Suppressor macrophage treated with lipopolysaccharide for 4 hours (primary cell): ENCODE data around the gene MACF1.
A peak's percentile ranks its signal among the peaks of the same experiment; 100 is the strongest.

Experiments used
- DNase-seq: peaks from one replicate; pipeline ENCODE4 v3.0.0-alpha.2; 2020

MACF1 gene

DNA sequence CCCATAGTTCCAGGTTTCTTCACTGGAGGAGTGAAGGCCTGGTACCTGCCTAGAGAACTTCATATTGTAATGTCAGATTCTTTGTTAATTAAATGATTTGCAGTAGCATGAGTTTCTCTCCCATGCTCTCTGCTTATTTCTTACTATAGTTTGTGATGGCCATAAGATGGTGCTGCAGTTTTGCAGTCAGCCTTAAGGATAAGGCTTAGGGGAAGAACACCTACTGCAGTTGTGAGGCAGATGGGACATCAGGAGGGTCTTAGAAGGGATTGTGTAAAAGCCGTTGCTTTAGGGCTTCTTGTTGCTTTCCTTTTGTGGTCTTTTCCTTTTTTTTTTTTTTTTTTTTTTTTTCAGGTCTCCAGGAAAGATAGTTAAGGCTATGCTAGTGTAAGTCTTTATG is 61.8 kb downstream of the MACF1 start:
- no peak for DNase-seq

GRCh38 chr1:39266792-39267191 is 62.3 kb downstream of the MACF1 start:
- DNase-seq, result no peak

DNA sequence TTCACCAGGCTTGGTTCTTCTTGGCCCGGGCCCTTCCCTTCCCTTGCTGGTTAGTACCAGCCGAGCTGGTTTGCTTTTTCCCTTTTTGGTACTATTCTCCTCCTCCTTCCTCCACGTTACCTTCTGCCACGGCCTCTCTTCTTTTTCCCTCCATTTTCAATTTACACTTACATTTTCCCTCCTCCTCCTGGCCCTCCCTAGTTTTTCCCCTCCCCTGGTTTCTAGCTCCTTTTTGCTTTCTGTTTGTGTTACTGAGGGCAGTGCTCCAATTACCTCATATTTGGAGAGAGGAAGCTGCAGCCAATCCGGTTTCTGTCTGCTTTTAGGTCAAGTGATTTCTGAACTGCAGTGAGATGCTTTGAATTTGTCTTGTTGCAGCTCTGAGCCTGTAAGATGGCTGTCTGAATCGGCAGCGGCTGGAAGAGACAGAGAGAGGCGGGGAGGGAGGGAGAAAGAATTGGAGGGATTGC is 63.7 kb downstream of the MACF1 start:
- DNase-seq, result peak; percentile 78

GRCh38 chr1:39268906-39269305 is 64.4 kb downstream of the MACF1 start:
- no peak for DNase-seq

DNA sequence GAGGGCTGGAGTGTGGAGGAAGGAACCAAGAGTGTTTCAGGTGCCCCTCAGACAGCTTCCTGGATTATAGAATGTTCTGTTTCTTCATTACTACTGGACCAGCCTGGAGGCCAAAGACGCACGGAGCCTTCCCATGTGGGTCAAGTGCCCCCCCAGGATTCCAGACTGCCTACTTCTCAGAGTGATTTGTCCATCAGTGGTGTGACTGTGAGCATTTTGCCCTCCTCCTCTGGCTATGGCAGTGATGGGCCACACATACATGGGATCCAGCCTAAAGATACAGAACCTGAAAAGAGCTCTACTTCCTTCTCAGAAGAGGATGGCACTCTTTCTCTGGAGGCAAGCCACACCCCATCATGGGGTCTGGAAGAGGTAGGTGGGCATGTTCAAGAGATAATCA is 64.9 kb downstream of the MACF1 start:
- no peak for DNase-seq

GRCh38 chr1:39269791-39270342 is 65.4 kb downstream of the MACF1 start:
- DNase-seq, result peak; percentile 42

- DNase-seq, result no peak
These were observed 65.9 kb downstream of the MACF1 start for GRCh38 chr1:39270368-39270767.

DNA sequence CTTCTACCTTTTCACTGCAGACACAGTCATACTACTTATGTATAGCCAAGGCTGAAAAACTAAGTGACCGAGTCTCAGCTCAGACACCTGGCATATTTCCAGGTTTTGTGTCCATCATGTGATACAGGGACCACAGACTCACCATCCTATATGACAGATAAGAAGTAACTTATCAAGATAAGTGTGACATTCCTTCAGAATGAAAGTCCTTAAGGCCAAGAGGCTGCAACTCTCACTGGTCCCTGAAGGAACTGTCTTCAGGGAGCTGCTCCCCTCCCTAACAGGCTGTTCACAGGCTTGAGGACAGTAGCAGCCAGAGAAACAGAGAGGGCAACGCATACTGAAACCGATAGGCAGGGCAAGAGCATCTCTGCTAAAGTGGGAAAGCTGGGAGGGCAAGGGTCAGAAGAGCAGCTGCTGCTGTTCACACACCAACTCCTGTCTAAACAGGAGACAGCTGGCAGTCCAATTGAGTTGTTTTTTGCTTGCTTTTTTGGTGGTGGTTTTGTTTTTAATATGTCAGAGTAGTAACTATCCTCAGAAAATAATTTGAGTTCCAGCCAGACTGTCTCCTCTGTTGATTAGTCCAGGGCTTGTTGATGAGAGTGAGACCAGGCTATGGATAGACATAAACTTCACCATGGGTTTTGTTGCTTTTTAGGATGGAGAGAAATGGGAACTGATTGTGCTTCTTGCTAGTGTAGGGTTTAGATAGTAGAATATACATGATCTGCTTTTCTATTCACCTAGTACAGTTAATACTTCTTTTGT is 67.7 kb downstream of the MACF1 start:
- DNase-seq, result peak; percentile 12

DNA sequence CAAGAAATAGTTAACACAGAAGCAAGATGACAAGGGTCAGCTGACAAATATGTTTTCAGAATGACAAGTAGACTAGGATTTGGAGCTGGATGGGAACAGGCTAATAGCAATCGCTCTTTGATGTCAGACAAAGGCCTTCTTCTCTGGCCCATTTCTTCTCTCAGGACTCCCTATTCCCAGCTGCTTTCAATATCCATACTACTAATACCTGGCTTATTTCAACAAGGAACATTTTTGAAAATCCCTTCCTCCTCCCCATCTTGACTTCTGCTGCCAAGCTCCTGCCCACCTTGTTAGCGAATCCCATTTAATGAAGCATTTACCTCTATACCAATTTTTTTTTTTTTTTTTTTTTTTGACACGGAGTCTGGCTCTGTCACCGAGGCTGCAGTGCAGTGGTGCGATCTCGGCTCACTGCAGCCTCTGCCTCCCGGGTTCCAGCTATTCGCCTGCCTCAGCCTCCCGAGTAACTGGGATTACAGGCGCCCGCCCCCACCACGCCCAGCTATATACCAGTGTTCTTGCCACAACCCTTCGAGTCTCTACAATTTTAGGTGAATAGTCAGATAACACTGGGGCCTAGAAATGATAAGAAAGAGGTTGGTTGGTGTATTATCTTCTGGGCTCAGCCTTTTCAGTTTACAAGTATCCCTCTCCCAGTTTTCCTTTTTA is 68.4 kb downstream of the MACF1 start:
- DNase-seq, result no peak

DNA sequence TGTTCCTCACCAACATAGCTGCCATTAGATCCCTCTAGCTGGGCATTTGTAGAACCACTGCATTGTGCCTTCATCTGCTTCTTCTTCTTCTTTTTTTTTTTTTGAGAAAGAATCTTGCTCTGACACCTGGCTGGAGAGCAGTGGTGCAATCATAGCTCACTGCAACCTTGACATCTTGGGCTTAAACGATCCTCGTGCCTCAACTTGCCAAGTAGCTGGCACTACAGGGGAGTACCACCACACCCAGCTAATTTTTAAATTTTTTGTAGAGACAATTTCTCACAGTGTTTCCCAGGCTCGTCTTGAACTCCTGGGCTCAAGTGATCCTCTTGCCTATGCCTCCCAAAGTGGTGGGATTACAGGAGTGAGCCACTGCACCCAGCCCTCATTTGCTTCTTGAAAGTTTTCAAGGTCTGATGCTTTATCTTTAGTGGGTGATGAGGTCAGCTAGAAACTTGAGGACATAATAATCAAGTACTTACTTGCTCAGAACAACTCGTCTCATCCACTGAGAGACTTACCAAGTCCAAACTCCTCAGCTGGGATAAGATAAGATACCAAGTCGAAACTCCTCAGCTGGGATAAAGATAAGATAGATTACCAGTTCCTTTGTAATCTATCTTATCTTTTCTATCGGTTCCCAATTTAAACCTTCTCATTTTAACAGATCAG is 71.5 kb downstream of the MACF1 start:
- no peak for DNase-seq

- no peak for DNase-seq
These were observed 73.4 kb downstream of the MACF1 start for GRCh38 chr1:39277879-39278278.

DNA sequence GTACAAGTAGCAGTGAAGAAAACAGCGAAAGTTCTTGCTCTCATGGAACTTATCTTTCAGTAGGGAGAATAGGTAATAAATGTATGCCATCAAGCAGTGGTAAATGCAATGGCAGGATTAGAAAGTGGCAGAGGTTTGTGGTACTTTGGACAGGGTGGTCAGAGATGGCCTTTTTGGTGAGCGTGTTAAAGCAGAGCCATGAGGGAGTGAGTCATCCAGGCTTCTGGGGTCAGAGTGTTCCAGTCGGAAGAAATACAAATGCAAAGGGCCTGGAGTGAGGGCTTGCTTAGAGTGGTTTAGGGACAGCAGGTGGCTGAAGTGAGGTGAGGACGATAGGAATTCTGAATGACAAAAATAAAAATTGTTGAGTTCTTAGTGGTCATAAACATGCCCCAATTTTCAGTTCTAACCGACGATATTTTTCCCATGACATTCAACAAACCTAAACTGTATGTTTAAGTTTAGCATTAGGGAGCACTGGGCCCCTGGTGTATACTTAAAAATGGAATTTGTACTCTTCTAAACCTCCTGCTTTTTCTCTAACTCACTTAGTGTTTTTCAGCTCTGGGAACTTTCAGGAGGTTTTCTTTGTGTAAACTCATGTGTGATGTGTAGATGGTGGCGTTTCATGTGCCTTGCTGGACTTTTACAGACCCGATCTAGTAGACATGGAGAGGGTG is 78.2 kb downstream of the MACF1 start:
- no peak for DNase-seq

GRCh38 chr1:39283858-39284257 is 79.4 kb downstream of the MACF1 start:
- no peak for DNase-seq

- no peak for DNase-seq
These were observed 83.0 kb downstream of the MACF1 start for GRCh38 chr1:39287541-39287940.

- no peak for DNase-seq
These were observed 84.4 kb downstream of the MACF1 start for GRCh38 chr1:39288735-39289465.

- no peak for DNase-seq
These were observed 87.9 kb downstream of the MACF1 start for GRCh38 chr1:39292401-39292800.

GRCh38 chr1:39293375-39294070 is 89.0 kb downstream of the MACF1 start:
- DNase-seq, result no peak

DNA sequence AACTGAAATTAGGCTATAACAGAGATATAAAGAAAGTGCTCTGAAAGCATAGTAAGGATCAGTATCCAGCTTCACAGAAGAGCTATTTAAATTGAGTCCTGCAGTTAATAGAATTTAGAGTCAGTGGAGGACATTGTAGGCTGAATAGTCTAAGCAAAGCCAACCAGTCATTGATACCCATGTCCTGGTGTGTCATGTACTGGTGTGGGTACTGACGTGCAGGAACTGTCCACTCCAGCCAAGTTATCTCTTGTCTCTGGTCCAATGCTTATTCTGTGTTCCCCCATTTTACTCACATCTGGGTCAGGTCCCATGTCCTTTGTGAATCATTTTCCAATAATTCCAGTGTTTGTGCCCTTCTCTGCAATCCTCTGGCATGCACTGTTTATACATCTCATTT is 90.0 kb downstream of the MACF1 start:
- no peak for DNase-seq

DNA sequence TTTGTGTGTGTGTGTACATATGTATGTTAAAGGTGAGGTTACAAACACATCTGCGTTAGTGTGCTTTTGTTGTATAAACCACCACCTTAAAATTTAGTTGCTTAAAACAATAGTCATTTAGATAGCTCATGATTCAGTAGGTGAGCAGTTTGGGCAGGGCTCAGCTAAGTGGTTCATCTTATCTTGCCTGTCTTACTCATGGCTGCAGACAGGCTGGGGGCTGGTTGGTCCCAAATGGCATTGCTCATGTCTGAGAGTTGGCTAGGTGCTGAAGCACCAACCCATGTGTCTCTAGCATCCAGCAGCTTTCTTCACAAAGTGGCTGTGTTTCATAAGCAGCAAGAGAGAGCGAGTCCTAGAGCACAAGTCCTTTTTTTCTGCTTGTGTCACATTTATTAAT is 91.4 kb downstream of the MACF1 start:
- DNase-seq, result no peak

GRCh38 chr1:39297551-39297950 is 93.1 kb downstream of the MACF1 start:
- no peak for DNase-seq

GRCh38 chr1:39301606-39302005 is 97.1 kb downstream of the MACF1 start:
- no peak for DNase-seq

DNA sequence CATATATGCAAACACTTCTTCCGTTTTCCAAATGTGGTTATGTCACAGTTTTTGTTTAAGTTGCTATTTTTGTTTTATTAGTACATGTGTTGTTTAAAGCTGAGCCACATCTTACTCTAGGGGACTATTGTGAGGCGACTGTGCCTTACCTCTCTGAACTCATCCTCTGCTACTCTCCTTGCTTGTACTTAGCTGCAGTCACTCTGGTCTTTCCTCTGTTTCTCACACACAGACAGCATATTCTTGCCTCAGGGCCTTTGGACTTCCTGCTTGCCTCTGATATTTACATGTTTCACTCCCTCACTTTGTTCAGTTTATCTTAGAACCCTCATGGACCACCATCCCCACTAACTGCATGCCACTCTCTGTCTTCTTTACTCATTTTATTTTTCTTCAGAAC is 101.1 kb downstream of the MACF1 start:
- no peak for DNase-seq
